OCI-LY3 (cell line): Measurements from ENCODE around the gene DHRS13.

ENCODE experiments used
- H2AFZ ChIP-seq: fragments of 200-600, 300-600 bp; shearing (Covaris generic); 2 replicates; pipeline ENCODE4 v1.6.0; 2014; ENCODE audit warnings: antibody characterized with exemption, low read depth, low read length
- H3K27ac ChIP-seq: fragments of 200-600, 300-600 bp; sonication (generic); 2 replicates; pipeline ENCODE4 v1.5.1; 2014; ENCODE audit warnings: mild to moderate bottlenecking, low read length, moderate library complexity, mixed read lengths
- H3K27me3 ChIP-seq: fragments of 200-600, 300-600 bp; sonication (generic); 2 replicates; pipeline ENCODE4 v1.6.1; 2014; ENCODE audit warnings: low read depth, low read length, mixed read lengths
- H3K36me3 ChIP-seq: fragments of 200-600, 300-600 bp; sonication (generic); replicated peaks from 2 replicates; pipeline ENCODE3; 2014; ENCODE audit warnings: low read depth, low read length, mixed read lengths
- H3K4me1 ChIP-seq: fragments of 300-600, 200-600 bp; sonication (generic); 2 replicates; pipeline ENCODE4 v1.6.1; 2014; ENCODE audit warnings: low read length, mixed read lengths
- H3K4me2 ChIP-seq: fragments of 200-600, 300-600 bp; sonication (generic); 2 replicates; pipeline ENCODE4 v1.6.1; 2014; ENCODE audit warnings: low read length, mixed read lengths
- H3K4me3 ChIP-seq: fragments of 300-600, 200-600 bp; sonication (generic); 2 replicates; pipeline ENCODE4 v1.5.1; 2014; ENCODE audit warnings: antibody characterized with exemption, mild to moderate bottlenecking, low read length, moderate library complexity
- H3K79me2 ChIP-seq: fragments of 300-600, 200-600 bp; shearing (Covaris generic); 2 replicates; pipeline ENCODE4 v1.6.1; 2014; ENCODE audit warnings: mild to moderate bottlenecking, low read length, mixed read lengths
- H3K9ac ChIP-seq: fragments of 300-600, 200-600 bp; shearing (Covaris generic); 2 replicates; pipeline ENCODE4 v1.6.0; 2014; ENCODE audit warnings: mild to moderate bottlenecking, low read length, moderate library complexity
- H3K9me3 ChIP-seq: fragments of 200-600, 300-600 bp; shearing (Covaris generic); 2 replicates; pipeline ENCODE4 v1.6.1; 2014; ENCODE audit warnings: low read length, mixed read lengths; ENCODE audit not compliant: insufficient read depth
- H4K20me1 ChIP-seq: fragments of 200-600, 300-600 bp; sonication (generic); 2 replicates; pipeline ENCODE4 v1.6.1; 2016; ENCODE audit warnings: low read length, mixed read lengths; ENCODE audit not compliant: insufficient read depth
- EZH2phosphoT487 ChIP-seq: fragments of 200-600 bp; shearing (Covaris generic); IDR thresholded peaks from 2 replicates; pipeline ENCODE4 v1.6.1; 2018; ENCODE audit warnings: antibody characterized with exemption, mixed run types, low read depth
- TF ChIP-seq, protein P1 (sequence below): fragments of 200-600, 300-600 bp; sonication (generic); IDR thresholded peaks from 2 replicates; pipeline ENCODE4 v1.5.1; 2014; ENCODE audit warnings: antibody characterized with exemption, low read length, low read depth

DHRS13 gene

DNA sequence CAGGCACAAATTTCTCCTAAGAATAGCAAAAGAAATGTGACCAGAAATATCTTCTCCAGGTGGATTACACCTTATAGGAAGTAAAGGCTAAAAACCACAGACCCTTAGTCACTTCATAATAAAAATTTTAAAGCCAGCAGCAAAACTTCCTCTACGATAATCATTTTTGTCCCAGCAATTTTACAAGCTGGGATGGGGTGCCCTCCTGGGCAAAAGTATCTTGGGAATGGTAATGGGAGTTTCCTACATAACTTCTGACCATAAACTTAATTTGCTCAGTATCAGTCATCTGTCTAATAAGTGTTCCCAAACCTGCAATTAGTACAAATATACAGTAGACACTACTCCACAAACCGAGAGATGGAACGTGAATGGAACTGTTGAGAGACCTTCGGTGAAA, 45.5 kb upstream of the DHRS13 start:
- H3K79me2 ChIP-seq, result peaks cover 80% of the 10 kb centered on the region
- peaks cover 53% of the 10 kb centered on the region for H3K36me3 ChIP-seq
- H4K20me1 ChIP-seq, result peaks cover 56% of the 10 kb centered on the region
- no peaks in the 10 kb centered on the region for H3K27me3 ChIP-seq
- TF ChIP-seq EZH2phosphoT487, result no peak
- TF ChIP-seq, protein P1, sequence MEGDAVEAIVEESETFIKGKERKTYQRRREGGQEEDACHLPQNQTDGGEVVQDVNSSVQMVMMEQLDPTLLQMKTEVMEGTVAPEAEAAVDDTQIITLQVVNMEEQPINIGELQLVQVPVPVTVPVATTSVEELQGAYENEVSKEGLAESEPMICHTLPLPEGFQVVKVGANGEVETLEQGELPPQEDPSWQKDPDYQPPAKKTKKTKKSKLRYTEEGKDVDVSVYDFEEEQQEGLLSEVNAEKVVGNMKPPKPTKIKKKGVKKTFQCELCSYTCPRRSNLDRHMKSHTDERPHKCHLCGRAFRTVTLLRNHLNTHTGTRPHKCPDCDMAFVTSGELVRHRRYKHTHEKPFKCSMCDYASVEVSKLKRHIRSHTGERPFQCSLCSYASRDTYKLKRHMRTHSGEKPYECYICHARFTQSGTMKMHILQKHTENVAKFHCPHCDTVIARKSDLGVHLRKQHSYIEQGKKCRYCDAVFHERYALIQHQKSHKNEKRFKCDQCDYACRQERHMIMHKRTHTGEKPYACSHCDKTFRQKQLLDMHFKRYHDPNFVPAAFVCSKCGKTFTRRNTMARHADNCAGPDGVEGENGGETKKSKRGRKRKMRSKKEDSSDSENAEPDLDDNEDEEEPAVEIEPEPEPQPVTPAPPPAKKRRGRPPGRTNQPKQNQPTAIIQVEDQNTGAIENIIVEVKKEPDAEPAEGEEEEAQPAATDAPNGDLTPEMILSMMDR, result no peak
- H3K4me1 ChIP-seq, result peaks cover 45% of the 10 kb centered on the region
- H3K27ac ChIP-seq, result peak overlapping the region; percentile 95
- H3K9me3 ChIP-seq, result no peaks in the 10 kb centered on the region
- H3K4me2 ChIP-seq, result peak overlapping the region; percentile 90
- H2AFZ ChIP-seq, result no peak overlapping the region
- peak overlapping the region; percentile 97 for H3K9ac ChIP-seq
- peak overlapping the region; percentile 85 for H3K4me3 ChIP-seq

DNA sequence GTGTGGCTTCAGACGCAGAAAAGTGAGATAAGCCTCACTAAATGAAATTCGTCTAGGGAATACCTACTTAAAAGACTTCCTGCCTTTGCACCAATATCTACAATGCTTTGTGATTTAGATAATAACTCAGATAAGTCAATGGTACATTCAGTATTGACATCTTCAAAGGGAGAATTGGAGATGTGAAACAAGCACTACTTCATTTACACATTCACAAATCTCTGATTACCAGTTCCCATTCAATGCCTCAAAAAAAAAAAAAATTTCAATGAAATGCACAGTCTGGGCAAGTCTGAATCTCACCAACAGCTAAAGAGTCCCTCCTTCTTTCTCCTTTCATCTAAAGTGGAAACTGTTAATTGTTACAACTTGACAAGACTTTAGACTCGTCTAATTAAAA, 44.8 kb upstream of the DHRS13 start:
- Histone ChIP-seq H3K4me3 (peak overlapping the region; percentile 85), H3K27ac (peak overlapping the region; percentile 95), H3K9me3 (no peaks in the 10 kb centered on the region), H3K36me3 (peaks cover 57% of the 10 kb centered on the region), H4K20me1 (peaks cover 62% of the 10 kb centered on the region), H3K79me2 (peaks cover 87% of the 10 kb centered on the region), H2AFZ (no peak overlapping the region), H3K4me1 (peaks cover 38% of the 10 kb centered on the region), H3K27me3 (no peaks in the 10 kb centered on the region), H3K9ac (peak overlapping the region; percentile 97), H3K4me2 (peak overlapping the region; percentile 90)
- TF ChIP-seq, protein P1, result no peak
- TF ChIP-seq EZH2phosphoT487, result no peak

DNA sequence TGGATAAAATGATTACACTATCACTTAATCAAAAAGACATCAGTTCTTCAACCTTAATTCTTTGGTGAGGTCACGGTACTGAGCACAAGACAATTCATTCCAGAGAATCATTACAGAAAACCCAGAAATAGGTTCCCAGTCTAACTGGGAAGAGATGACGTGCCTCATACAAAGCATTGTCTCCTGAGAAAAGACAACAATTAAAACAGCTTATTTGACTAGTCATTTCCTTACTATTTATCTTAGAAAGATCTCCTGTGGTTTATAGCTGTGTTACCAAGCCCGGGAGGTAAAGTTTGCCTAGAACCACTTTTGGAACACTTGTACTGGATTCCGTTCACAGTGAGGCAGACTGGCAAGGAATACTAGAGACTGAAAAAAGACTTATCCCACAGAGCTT, 43.4 kb upstream of the DHRS13 start:
- Histone ChIP-seq H3K36me3 (peaks cover 66% of the 10 kb centered on the region), H3K9ac (no peak overlapping the region), H3K4me2 (no peak overlapping the region), H2AFZ (no peak overlapping the region), H3K9me3 (no peaks in the 10 kb centered on the region), H3K27ac (no peak overlapping the region), H3K27me3 (no peaks in the 10 kb centered on the region), H3K4me3 (no peak overlapping the region), H3K79me2 (peaks cover 100% of the 10 kb centered on the region), H4K20me1 (peaks cover 76% of the 10 kb centered on the region), H3K4me1 (peaks cover 37% of the 10 kb centered on the region)
- TF ChIP-seq, protein P1, result no peak
- no peak for TF ChIP-seq EZH2phosphoT487

DNA sequence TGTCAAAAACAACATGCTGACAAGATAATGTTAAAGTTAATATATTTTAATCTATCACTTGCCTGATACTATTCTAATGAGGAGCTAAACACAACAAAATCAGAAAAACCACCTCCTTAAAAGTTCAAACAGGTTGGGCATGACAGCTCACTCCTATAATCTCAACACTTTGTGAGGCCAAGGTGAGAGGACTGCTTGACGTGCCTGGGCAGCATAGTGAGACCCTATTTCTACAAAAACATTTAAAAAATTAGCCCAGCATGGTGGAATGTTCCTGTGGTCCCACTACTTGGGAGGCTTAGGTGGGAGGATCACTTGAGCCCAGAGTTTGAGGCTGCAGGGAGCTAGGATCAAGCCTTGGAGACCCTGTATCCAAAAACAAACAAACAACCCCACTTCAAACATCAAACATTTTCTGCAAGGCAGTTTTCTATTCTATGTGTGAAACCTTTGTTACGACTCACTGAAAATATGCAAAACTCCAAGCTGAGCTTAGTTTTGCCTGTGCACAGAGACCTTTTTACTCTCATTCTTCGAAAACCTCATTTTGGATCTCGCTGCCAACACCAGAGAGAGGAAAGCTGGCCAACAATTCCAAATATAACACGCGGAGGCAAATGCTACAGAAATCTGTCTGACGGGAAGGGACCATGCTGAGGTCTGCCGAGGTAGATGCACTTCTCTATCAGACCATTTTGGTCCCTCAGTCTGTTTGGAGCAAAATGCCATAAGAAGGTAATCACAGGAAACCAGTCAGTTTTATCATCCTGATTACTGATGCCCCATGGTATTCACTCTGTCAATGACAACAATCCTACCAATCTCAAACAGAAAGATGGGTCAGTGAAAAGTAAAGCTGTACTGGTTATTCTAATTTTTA, 42.2 kb upstream of the DHRS13 start:
- Histone ChIP-seq H3K4me3 (no peak overlapping the region), H3K27ac (no peak overlapping the region; the same call in 1 of the 2 replicates), H3K9me3 (no peaks in the 10 kb centered on the region), H4K20me1 (peaks cover 87% of the 10 kb centered on the region), H3K9ac (no peak overlapping the region), H3K4me1 (peaks cover 37% of the 10 kb centered on the region), H3K27me3 (no peaks in the 10 kb centered on the region), H3K79me2 (peaks cover 100% of the 10 kb centered on the region), H3K36me3 (peaks cover 76% of the 10 kb centered on the region), H2AFZ (no peak overlapping the region), H3K4me2 (peak overlapping the region; percentile 17)
- TF ChIP-seq, protein P1, result no peak
- TF ChIP-seq EZH2phosphoT487, result no peak
